H1 (cell line): ENCODE results near the gene HSD17B2. TPM values are rescaled to one million over a fixed set of nuclear protein-coding genes. Genes with fewer than 3 reads are reported as not detected.

Experiments
- CTCF ChIA-PET: fragments of 300-600 bp; sonication (Branson Sonifier 250); formaldehyde crosslinking; loops from one replicate; lab custom pipeline; 2021; ENCODE audit not compliant: partially characterized antibody; lab: Charles Lee
- POLR2A ChIA-PET: fragments of 300-600 bp; sonication (Branson Sonifier 250); formaldehyde crosslinking; loops from one replicate; lab custom pipeline; 2021; ENCODE audit warnings: inconsistent platforms; ENCODE audit not compliant: partially characterized antibody; lab: Charles Lee
- DNase-seq, 2 experiments: peaks; one replicate each; pipeline versions ENCODE4 v3.0.0 to v3.0.0-alpha.2; 2010 to 2022; ENCODE audit warnings: low spot score in 2 of 2, low read depth in 1 of 2, mixed read lengths in 1 of 2
- FAIRE-seq: peaks from 2 replicates; lab custom pipeline; 2011; peaks lifted over from hg19 to GRCh38; lab: Jason Lieb, UNC
- H2AFZ ChIP-seq: 2 replicates; pipeline ENCODE4 v1.8.1; 2012; ENCODE audit warnings: low read length, inconsistent platforms
- H2AK5ac ChIP-seq: 2 replicates; pipeline ENCODE4 v1.6.1; 2013; ENCODE audit warnings: low read depth, low read length
- H2BK120ac ChIP-seq: replicated peaks from 2 replicates; pipeline ENCODE3; 2013; ENCODE audit warnings: low read depth, low read length, inconsistent platforms
- H2BK12ac ChIP-seq: 2 replicates; pipeline ENCODE4 v1.6.1; 2013; ENCODE audit warnings: low read depth, low read length
- H2BK15ac ChIP-seq: 2 replicates; pipeline ENCODE4 v1.6.1; 2013; ENCODE audit warnings: low read length
- H2BK20ac ChIP-seq: 2 replicates; pipeline ENCODE4 v1.6.1; 2013; ENCODE audit warnings: low read length
- H2BK5ac ChIP-seq: 2 replicates; pipeline ENCODE4 v1.6.1; 2013; ENCODE audit warnings: low read depth, low read length
- H3K14ac ChIP-seq: 2 replicates; pipeline ENCODE4 v1.6.1; 2013; ENCODE audit warnings: inconsistent platforms; ENCODE audit not compliant: insufficient read length
- H3K18ac ChIP-seq: 2 replicates; pipeline ENCODE4 v1.6.1; 2013; ENCODE audit warnings: low read length; ENCODE audit errors: extremely low read depth
- H3K23ac ChIP-seq: 2 replicates; pipeline ENCODE4 v1.6.1; 2013; ENCODE audit warnings: inconsistent platforms; ENCODE audit not compliant: insufficient read length
- H3K23me2 ChIP-seq: 2 replicates; pipeline ENCODE4 v1.6.1; 2013; ENCODE audit warnings: low read depth, low read length
- H3K27ac ChIP-seq: 2 replicates; pipeline ENCODE4 v1.6.1; 2011; ENCODE audit warnings: low read depth, low read length, inconsistent platforms
- H3K27me3 ChIP-seq, 4 experiments: replicated peaks in 1 of 4; 1 replicate in 1 of 4; 2 replicates in 3 of 4; pipeline versions ENCODE4 v1.6.1 to v1.8.1; 2011 to 2013; ENCODE audit warnings: low read length in 3 of 4, mild to moderate bottlenecking in 3 of 4, inconsistent platforms in 2 of 4, mixed read lengths in 2 of 4, moderate library complexity in 1 of 4; ENCODE audit not compliant: control insufficient read depth in 3 of 4, insufficient read depth in 3 of 4; ENCODE audit errors: extremely low read depth in 1 of 4
- H3K36me3 ChIP-seq, 4 experiments: 2 replicates each; pipeline versions ENCODE4 v1.6.1 to v1.8.1; 2011 to 2013; ENCODE audit warnings: mild to moderate bottlenecking in 4 of 4, low read length in 3 of 4, moderate library complexity in 2 of 4, control low read depth in 1 of 4, inconsistent platforms in 1 of 4; ENCODE audit not compliant: insufficient read depth in 4 of 4, control insufficient read depth in 2 of 4
- H3K4ac ChIP-seq: replicated peaks from 2 replicates; pipeline ENCODE3; 2013; ENCODE audit warnings: low read length, low read depth, mixed read lengths, inconsistent platforms; ENCODE audit not compliant: insufficient read length
- H3K4me1 ChIP-seq, 4 experiments: replicated peaks in 1 of 4; 1 replicate in 1 of 4; 2 replicates in 3 of 4; pipeline versions ENCODE4 v1.6.1 to v1.8.1; 2011 to 2013; ENCODE audit warnings: low read length in 3 of 4, inconsistent platforms in 2 of 4, mixed read lengths in 1 of 4; ENCODE audit not compliant: insufficient read depth in 4 of 4, control insufficient read depth in 3 of 4
- H3K4me2 ChIP-seq, 2 experiments: 2 replicates each; pipeline versions ENCODE4 v1.6.1 to v1.8.1; 2011 to 2013; ENCODE audit warnings: low read depth in 2 of 2, low read length in 2 of 2, control low read depth in 1 of 2, inconsistent platforms in 1 of 2, mild to moderate bottlenecking in 1 of 2; ENCODE audit not compliant: insufficient read depth in 1 of 2
- H3K4me3 ChIP-seq, 4 experiments: fragments of 200-600, 300-600 bp in 1 of 4; sonication (generic), shearing (Covaris generic), sonication (Bioruptor Twin) in 1 of 4; 2 replicates each; pipeline versions ENCODE4 v1.5.1 to v1.8.1; 2011 to 2016; ENCODE audit warnings: low read length in 4 of 4, low read depth in 3 of 4, control low read depth in 2 of 4, inconsistent platforms in 2 of 4, mild to moderate bottlenecking in 2 of 4, mixed read lengths in 1 of 4, moderate library complexity in 1 of 4; ENCODE audit not compliant: insufficient read depth in 2 of 4; ENCODE audit errors: extremely low read depth in 1 of 4
- H3K56ac ChIP-seq: replicated peaks from 2 replicates; pipeline ENCODE3; 2013; ENCODE audit warnings: low read depth, mild to moderate bottlenecking, mixed read lengths, low read length, inconsistent platforms; ENCODE audit not compliant: insufficient read length
- H3K79me1 ChIP-seq: 2 replicates; pipeline ENCODE4 v1.6.1; 2013; ENCODE audit warnings: low read depth, low read length, control low read depth
- H3K79me2 ChIP-seq, 2 experiments: 2 replicates each; pipeline versions ENCODE4 v1.6.1 to v1.8.1; 2012 to 2013; ENCODE audit warnings: low read length in 2 of 2, mild to moderate bottlenecking in 2 of 2, inconsistent platforms in 1 of 2; ENCODE audit not compliant: insufficient read depth in 2 of 2, control insufficient read depth in 1 of 2
- H3K9ac ChIP-seq, 4 experiments: replicated peaks in 1 of 4; 1 replicate in 1 of 4; 2 replicates in 3 of 4; pipeline versions ENCODE4 v1.6.1 to v1.8.1; 2011 to 2013; ENCODE audit warnings: low read depth in 3 of 4, low read length in 3 of 4, control low read depth in 2 of 4, mild to moderate bottlenecking in 2 of 4, moderate library complexity in 2 of 4, inconsistent platforms in 1 of 4; ENCODE audit errors: extremely low read depth in 1 of 4
- H3K9me3 ChIP-seq, 2 experiments: 2 replicates each; pipeline versions ENCODE4 v1.6.1 to v1.8.1; 2012 to 2013; ENCODE audit warnings: mild to moderate bottlenecking in 2 of 2, moderate library complexity in 2 of 2, control low read depth in 1 of 2, inconsistent platforms in 1 of 2, low read depth in 1 of 2, low read length in 1 of 2, mixed read lengths in 1 of 2; ENCODE audit not compliant: insufficient read depth in 2 of 2
- H4K20me1 ChIP-seq, 2 experiments: replicated peaks in 1 of 2; 2 replicates each; pipeline versions ENCODE3 to v1.8.1; 2011 to 2013; ENCODE audit warnings: inconsistent platforms in 2 of 2, low read length in 2 of 2, mild to moderate bottlenecking in 1 of 2; ENCODE audit not compliant: insufficient read depth in 2 of 2, control insufficient read depth in 1 of 2
- H4K5ac ChIP-seq: 2 replicates; pipeline ENCODE4 v1.6.1; 2013; ENCODE audit warnings: low read length, low read depth, mixed read lengths, inconsistent platforms; ENCODE audit not compliant: insufficient read length
- H4K8ac ChIP-seq: 2 replicates; pipeline ENCODE4 v1.8.0; 2013; ENCODE audit warnings: mild to moderate bottlenecking, moderate library complexity, low read length, inconsistent platforms; ENCODE audit not compliant: insufficient read depth; ENCODE audit errors: extremely low read depth
- H4K91ac ChIP-seq: replicated peaks from 2 replicates; pipeline ENCODE3; 2013; ENCODE audit warnings: low read length, mixed read lengths, inconsistent platforms; ENCODE audit not compliant: insufficient read length
- CTBP2 ChIP-seq: IDR thresholded peaks from 2 replicates; pipeline ENCODE4 v1.7.0; 2011; ENCODE audit warnings: borderline replicate concordance, mild to moderate bottlenecking, moderate library complexity, mixed read lengths, low read length; ENCODE audit not compliant: insufficient read depth, insufficient read length
- HDAC2 ChIP-seq, 2 experiments: fragments of 300-600 bp in 1 of 2; sonication (generic) in 1 of 2; IDR thresholded peaks; 2 replicates each; pipeline ENCODE4 v1.6.1; 2011 to 2012; ENCODE audit warnings: low read depth in 2 of 2, low read length in 2 of 2, mild to moderate bottlenecking in 2 of 2, moderate library complexity in 2 of 2, borderline replicate concordance in 1 of 2, inconsistent platforms in 1 of 2
- WGBS, 2 experiments: shearing (Covaris generic) in 1 of 2; methylation state at CpG; one replicate each; pipeline versions ENCODE4 v1.1.6 to v1.1.7; 2013 to 2015; ENCODE audit warnings: low lambda C conversion rate in 2 of 2, mixed read lengths in 2 of 2, inconsistent platforms in 1 of 2, low coverage in 1 of 2, missing lambda C conversion rate in 1 of 2; ENCODE audit not compliant: insufficient replicate concordance in 2 of 2, insufficient coverage in 1 of 2, insufficient read length in 1 of 2; ENCODE audit errors: extremely low coverage in 1 of 2, missing lambda C conversion rate in 1 of 2; 5-methylcytosine and 5-hydroxymethylcytosine counted together
- polyA plus RNA-seq, 7 experiments: library from polyadenylated mRNA; depleted of rRNA in 3 of 7; stranded (reverse) in 5 of 7; unstranded in 2 of 7; fragments of >200 nt in 5 of 7; fragments of 200-250 nt in 2 of 7; gene quantifications; 1 replicate in 5 of 7; 2 replicates in 1 of 7; 4 replicates in 1 of 7; pipeline versions ENCODE4 v1.2.1 to v1.2.3, GENCODE V29; 2011 to 2013; ENCODE audit warnings: missing spikeins in 2 of 7, mixed read lengths in 2 of 7
- total RNA-seq: library from RNA; stranded (reverse); fragmentation: NEBNext Ultra II Directional; extraction: Animal tissue kit (Norgen Biotek cat#: 25700); gene quantifications from 2 replicates; pipeline ENCODE4 v1.2.1, GENCODE V29; 2021

HSD17B2 gene
- total and polyA plus RNA-seq, 2 of the 8 experiments (the other 6 are each of a cell fraction or from before 2014, with no cell fraction given): not detected

- no peak overlapping the region for H2BK20ac ChIP-seq
- H3K4me3 ChIP-seq: no peak overlapping the region
- FAIRE-seq (no peak), DNase-seq (no peak)
- no peaks in the 10 kb centered on the region for H4K20me1 ChIP-seq
- H3K9me3 ChIP-seq: no peaks in the 10 kb centered on the region
- H3K9ac ChIP-seq: no peak overlapping the region
- H3K79me1 ChIP-seq: no peaks in the 10 kb centered on the region
- no peak overlapping the region for H3K27ac ChIP-seq
- H3K18ac ChIP-seq: no peak overlapping the region
- no peaks in the 10 kb centered on the region for H3K4me1 ChIP-seq
- H3K36me3 ChIP-seq: no peaks in the 10 kb centered on the region
- WGBS, 2 experiments: 89% methylated on average over 7 of the region's 7 CpGs; no CpG with 5 or more reads in 1 of the 2 experiments
- H3K14ac ChIP-seq: no peak overlapping the region
- no peak overlapping the region for H3K56ac ChIP-seq
- H2BK5ac ChIP-seq: no peak overlapping the region
- no peak overlapping the region for H4K8ac ChIP-seq
- no peak overlapping the region for H4K5ac ChIP-seq
- POLR2A ChIA-PET: no interaction called here
- H2BK120ac ChIP-seq: no peak overlapping the region
- H3K27me3 ChIP-seq: no peaks in the 10 kb centered on the region
- no peak overlapping the region for H2BK15ac ChIP-seq
- H4K91ac ChIP-seq: no peak overlapping the region
- H3K79me2 ChIP-seq: no peaks in the 10 kb centered on the region
- no peak overlapping the region for H2BK12ac ChIP-seq
- H3K23me2 ChIP-seq: no peaks in the 10 kb centered on the region
- CTCF ChIA-PET: interaction anchor here (1.0 to 4.2 kb wide), 9 partner anchors 11 to 180 kb away, joined by 3 to 38 read pairs (median 4); no protein-coding TSS in a partner anchor
- no peak overlapping the region for H3K4me2 ChIP-seq
- H2AK5ac ChIP-seq: no peak overlapping the region
- no peak overlapping the region for H3K23ac ChIP-seq
- H3K4ac ChIP-seq: no peak overlapping the region
- H2AFZ ChIP-seq: no peak overlapping the region
- TF ChIP-seq HDAC2 (IDR thresholded peaks at IDR 0.05; ENCODE audit: borderline replicate concordance in 1 of 2, low read depth in 2 of 2, low read length in 2 of 2) (no peak), CTBP2 (no peak)
Observed at GRCh38 chr16:82062645-82063058, 27.6 kb downstream of the HSD17B2 start.
